GM12892 (cell line): ENCODE measurements around the gene KLHL8.

Experiments used
- POLR2A ChIP-seq: IDR thresholded peaks from 2 replicates; pipeline ENCODE4 v1.6.1; 2011; ENCODE audit warnings: low read depth, low read length, control low read depth
- POLR2AphosphoS5 ChIP-seq: IDR thresholded peaks from 2 replicates; pipeline ENCODE4 v1.6.1; 2011; ENCODE audit warnings: low read depth, low read length, control low read depth
- TAF1 ChIP-seq: IDR thresholded peaks from 2 replicates; pipeline ENCODE4 v1.6.1; 2011; ENCODE audit warnings: low read depth, mild to moderate bottlenecking, control low read depth, low read length, borderline replicate concordance

GRCh38 chr4:87250294-87250693 lies 29.9 kb upstream of the KLHL8 start:
- TF ChIP-seq POLR2AphosphoS5 (no peak), POLR2A (no peak), TAF1 (no peak)
